Measurements from ENCODE around the gene BBOF1.
"Not testable (repeated sequence)": the region's sequence is repeated elsewhere in the genome, so short reads cannot be mapped to it uniquely, and the experiment has no call there.

Gene BBOF1, protein sequence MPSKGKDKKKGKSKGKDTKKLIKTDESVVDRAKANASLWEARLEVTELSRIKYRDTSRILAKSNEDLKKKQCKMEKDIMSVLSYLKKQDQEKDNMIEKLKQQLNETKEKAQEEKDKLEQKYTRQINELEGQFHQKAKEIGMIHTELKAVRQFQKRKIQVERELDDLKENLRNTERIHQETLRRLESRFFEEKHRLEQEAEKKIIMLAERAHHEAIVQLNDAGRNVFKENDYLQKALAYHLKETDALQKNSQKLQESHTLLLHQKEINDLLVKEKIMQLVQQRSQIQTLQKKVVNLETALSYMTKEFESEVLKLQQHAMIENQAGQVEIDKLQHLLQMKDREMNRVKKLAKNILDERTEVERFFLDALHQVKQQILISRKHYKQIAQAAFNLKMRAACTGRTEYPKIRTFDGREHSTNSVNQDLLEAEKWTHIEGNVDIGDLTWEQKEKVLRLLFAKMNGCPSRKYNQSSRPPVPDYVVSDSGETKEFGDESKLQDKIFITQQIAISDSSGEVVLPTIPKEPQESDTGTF

DNA sequence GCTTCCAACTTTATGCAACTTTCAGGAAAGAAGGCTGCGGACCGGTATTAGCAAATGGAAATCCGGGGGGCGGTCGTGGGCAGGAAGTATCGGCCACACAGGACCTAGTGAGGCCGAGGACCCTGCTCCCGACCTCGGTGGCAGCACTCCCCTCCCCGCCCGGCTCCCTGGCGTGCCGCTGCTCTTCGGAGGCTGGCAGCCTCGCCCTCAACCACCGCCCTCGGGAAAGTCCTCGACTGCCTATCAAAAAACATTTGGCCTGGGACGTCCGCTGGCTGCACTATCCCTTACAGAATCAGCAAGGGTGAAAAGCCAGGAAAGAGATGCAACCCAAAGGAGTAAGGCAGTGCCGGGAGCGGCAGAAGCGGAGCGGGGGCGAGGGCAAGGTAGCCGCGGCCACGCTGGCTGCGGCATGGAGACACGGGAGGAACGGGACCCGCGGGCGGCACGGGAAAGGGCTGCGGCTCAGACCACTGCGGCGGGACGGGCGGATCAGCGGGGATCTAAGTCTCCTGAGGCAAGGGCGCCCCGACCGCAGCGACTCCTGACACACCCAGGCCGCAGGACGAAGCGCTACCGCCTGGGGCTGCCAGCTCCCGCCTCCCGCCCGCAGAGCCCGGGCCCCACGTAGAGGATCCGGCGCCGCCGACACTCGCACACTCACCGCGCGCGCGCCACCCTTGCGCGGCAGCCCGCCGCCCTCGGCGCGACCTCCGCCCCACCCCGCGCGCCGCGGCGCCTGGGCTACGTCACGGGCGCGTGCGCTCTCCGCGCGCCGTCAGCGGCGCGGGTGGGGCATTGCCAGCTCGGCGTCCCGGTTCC is at the start of gene BBOF1, which contains the start of gene ENTPD5:
BBOF1 (plus strand) TSS at position 764 of the 822 bp plus-strand sequence. CDS start 130 bp downstream, outside the sequence.
ENTPD5 (minus strand) TSS at position 703 of the 822 bp plus-strand sequence. CDS start 31,186 bp downstream, outside the sequence.
- DNase-seq: peak; percentile 88

GRCh38 chr14:73973497-73973896 is 45.7 kb upstream of the BBOF1 start:
- DNase-seq: no peak

DNA sequence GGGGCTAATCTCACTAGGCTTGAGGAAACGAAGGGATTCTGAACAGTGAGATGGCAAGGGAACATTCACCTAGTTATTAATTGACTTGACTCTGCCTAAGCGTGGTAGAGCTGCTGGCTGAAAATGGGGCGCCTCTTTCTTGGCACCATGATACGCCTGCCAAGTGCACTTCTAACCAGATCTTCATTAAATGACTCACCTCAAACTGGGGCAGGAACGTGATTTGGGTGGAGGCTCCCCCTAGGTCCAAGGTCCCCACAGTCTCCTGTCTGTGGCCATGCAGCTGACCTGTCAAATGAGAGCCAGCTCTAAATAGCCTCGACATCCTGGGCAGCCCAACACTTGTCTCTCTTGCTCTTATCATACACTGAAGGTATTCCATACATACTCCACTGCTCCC is 43.0 kb upstream of the BBOF1 start:
- DNase-seq: no peak

- DNase-seq: no peak
Observed at GRCh38 chr14:73977896-73978295, 41.3 kb upstream of the BBOF1 start.

GRCh38 chr14:73988065-73988464 is 31.1 kb upstream of the BBOF1 start:
- DNase-seq: no peak

- not testable (repeated sequence) for DNase-seq
Observed at GRCh38 chr14:73988656-73989055, 30.5 kb upstream of the BBOF1 start.

DNA sequence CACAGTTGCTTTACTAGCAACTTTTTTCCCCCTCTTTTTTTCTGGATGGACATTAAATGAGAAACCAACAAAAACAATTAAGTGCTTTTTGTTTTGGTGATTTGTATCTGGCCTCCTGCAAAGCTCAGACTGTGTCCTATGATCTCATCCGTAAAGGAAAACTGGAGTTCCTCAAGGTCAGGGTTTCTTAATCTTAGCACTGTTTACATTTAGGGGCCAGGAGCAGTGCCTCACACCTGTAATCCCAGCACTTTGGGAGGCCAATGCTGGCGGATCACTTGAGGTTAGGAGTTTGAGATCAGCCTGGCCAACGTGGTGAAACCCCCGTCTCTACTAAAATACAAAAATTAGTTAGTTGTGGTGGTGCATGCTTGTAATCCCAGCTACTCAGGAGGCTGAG is 28.1 kb upstream of the BBOF1 start:
- DNase-seq: no peak

- not testable (repeated sequence) for DNase-seq
Observed at GRCh38 chr14:73994926-73995325, 24.2 kb upstream of the BBOF1 start.

- no peak for DNase-seq
Observed at GRCh38 chr14:73995977-73996378, 23.2 kb upstream of the BBOF1 start.

DNA sequence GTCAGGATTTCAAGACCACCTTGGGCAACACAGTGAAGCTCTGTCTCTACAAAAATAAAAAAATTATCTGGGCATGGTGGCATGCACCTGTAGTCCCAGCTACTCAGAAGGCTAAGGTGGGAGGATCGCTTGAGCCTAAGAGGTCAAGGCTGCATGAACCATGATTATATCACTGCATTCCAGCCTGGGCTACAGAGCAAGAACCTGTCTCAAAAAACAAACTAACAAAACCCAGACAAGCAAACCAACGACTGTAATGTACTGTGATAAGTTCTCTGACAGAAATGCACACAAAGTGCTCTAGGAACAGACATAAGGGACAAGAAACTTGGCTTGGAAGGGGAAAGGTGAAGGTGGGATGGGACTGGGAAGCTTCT is 22.4 kb upstream of the BBOF1 start:
- DNase-seq: no peak

DNA sequence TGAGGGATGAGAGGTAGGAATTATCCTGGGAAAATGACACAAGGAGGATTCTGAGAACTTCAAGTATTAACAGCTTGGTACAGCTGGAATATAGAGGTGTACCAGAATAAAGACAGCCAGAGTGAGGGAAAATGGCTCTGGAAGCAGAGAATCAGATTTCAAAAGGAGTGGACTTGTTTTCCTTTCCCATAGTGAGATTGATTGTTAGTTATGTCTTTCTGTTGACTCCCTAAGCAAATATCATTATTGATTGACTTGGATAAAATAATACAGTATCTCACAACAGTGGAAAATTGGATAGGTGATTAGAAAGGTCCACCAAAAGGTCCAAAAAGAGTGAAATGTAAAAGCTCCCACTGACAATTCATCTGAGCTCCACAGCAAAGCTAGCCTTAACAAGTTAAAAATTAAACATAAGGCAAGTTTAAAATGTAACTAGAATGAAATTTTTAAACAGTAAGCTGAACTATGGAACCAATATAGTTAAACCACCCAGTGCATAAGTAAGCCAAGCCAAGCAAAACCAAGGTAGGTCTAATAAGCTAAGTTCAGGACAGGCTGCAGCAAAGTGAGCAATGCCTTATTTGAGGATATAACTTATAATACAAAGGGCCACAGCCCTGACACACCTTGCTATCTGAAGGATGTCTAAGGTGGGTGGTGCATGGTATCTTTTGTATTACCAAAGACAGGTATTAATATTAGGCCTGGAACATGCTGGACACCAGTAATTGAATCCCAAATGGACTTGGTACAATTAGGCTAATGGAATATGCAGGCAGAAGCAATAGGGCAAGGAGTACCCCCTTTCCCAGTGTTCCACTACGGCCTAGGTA is 21.8 kb upstream of the BBOF1 start:
- no peak for DNase-seq

DNA sequence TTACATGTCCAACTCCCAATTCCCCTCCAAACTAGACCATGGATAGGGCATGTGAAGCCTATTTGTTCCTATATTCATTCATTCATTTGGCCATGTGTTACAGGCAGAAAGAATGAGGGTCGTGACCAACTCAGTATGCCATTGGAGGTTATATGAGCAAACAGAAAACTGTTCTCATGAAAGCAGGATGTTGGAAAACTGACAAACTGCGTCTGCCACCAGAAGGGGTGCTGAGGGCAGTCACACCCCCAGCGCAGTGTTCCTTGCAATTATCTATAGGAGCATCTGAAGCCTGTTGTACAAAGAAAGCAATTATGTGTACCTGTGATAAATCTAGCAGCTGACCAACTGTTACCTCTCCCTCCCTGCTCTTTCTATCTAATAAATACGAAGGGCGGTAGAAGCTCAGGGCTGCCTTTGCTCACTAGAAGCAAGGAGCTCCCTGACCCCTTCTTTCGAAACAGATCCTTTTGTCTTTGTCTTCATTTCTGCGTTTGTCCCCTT is 21.2 kb upstream of the BBOF1 start:
- DNase-seq: no peak

GRCh38 chr14:73998726-73999125 is 20.4 kb upstream of the BBOF1 start:
- no peak for DNase-seq

DNA sequence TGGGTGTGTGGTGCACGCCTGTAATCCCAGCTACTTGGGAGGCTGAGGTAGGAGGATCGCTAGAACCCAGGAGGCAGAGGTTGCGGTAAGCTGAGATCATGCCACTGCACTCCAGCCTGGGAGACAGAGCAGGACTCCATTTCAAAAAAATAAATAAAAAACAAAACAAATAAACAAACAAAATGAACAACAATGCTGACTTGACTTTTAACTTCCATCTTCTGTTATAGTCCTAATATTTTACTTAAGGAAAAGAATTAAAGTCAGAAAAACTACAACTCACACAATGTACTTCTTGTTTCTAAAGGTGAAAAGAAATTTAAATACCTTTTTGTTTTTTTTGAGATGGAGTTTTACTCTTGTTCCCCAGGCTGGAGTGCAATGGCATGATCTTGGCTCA is 13.5 kb upstream of the BBOF1 start:
- DNase-seq: not testable (repeated sequence)

- DNase-seq: no peak
Observed at GRCh38 chr14:74008843-74009499, 10.2 kb upstream of the BBOF1 start.

GRCh38 chr14:74014299-74014698 is 4.8 kb upstream of the BBOF1 start:
- no peak for DNase-seq

DNA sequence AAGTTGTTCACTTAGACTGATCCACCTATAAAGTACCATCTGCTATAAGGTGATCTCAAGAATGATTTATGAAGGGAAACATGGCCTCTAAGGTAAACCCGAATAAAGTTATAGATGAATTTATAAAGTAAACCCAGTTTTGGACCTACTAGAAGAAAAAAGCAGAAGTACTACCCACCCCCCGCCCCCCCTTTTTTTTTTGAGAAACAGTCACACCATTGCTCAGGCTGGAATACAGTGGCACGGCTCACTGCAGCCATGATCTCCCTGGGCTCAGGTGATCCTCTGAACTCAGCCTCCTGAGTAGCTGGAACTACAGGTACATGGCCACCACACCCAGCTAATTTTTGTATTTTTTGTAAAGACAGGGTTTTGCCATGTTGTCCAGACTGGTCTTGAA is 4.0 kb upstream of the BBOF1 start:
- DNase-seq: no peak

DNA sequence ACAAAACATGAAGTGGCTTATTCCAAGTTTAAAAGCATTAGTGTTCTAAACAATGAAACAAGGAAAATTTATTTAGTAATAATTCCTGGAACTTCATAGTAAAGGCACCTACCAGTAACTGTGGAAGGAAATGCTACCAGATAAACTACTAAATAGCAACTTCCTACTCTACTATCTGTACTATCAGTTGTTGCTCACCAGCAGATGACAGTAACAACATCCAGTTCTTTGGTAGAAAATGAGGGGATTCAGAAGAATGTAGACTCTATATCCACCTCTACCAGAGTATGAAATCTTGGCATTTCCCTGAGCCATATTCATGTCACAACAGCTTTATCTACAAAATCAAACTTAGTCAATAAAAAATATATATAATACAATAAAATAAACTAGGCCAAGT is 3.2 kb upstream of the BBOF1 start:
- no peak for DNase-seq

DNA sequence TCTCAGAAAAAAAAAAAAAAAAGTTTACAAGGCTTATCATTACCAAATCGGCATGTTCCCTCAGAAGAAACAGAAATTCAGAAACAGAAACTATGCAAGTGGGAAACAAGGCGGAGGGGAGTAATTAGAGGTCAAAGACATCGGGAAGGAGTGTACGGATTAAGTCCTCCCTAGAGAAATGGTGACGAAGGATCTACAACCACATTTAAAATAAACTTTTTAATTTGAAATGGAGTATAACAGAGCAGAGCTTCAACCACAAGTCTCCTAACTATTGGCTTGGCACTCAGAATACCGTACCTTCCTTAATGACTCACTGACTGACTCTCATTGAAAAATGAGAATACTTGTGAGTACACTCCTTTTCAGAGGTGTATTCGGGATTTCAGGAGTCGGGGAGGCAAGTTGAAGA is 969 bp upstream of the BBOF1 start:
- peak; percentile 57 for DNase-seq

DNA sequence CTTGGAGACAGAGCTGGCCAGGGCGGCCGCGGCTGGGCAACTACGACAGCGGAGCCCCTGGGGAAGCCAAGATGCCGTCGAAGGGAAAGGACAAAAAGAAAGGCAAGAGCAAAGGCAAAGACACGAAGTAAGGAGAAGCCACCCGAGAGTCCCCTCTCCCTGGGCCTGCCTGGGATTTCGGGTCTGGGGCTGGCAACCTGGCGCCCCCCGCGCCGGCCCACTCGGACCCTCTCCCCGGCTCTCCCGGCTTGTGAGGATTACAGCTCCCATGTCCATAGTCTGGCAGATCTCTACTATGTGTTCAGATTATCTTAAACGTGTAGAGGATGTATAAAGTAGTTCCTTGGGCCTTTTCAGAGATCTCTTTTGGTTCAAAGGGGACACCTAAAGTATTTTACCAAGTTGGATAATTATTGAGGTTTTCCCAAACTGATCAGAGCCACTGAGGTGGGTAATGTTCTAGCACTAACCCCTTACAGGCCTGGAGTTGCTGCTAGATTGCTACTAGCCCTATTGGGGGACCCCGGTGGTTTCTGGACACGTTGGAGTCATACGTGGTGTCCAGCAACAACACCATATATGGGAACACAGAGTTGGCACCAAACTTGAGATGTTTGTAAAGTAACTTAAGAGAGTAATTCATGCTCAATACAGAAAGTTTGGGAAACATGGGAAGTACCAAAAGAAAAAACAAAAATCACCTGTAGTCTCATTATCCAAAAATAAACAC is 424 bp downstream of the BBOF1 start:
- peak; percentile 58 for DNase-seq

DNA sequence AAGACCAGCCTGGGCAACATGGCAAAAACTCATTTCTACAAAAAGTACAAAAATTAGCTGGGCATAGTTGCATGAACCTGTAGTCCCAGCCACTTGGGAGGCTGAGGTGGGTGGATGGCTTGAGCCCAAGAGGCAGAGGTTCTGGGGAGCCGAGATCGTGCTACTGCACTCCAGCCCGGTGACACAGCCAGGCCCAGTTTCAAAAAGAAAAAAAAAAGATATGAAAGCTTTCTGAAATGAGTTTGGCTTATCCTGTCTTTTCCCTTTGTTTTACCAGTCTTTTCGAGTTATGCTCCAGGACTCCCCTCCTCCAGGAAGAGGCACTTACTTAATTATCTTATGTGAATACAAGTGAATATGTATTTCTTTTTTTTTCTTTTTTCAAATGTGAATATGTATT is 3.2 kb downstream of the BBOF1 start:
- no peak for DNase-seq
